ENCODE measurements around the gene PML.
A peak's percentile ranks its signal among the peaks of the same experiment; 100 is the strongest.

PML gene

GRCh38 chr15:73985101-73985873 is 9.2 kb upstream of the PML start:
- no peak for DNase-seq

- DNase-seq = no peak
Measured at GRCh38 chr15:73986055-73986775, 8.3 kb upstream of the PML start.

GRCh38 chr15:73986776-73987056 is 7.8 kb upstream of the PML start:
- no peak for DNase-seq

DNA sequence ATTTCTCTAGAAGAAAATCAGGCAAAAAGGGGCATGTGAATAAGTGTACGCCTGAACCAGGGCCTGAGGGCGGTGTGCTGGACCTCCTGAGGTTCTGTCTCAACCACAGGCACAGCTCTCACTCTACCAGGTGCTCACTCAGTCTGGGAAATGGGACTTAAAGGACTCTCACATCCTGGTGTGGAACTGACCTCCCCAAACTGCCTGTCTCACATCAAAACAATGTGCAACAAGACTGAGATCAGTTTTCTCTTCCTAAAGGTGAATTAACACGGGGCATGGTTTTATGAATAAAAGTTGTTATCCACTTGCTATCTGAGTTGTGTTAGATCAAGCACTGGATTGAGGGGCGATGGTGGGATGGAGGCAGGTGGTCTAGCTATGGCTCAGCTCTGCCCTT is 7.3 kb upstream of the PML start:
- no peak for DNase-seq

- no peak for DNase-seq
Measured at GRCh38 chr15:73987681-73988444, 6.7 kb upstream of the PML start.

GRCh38 chr15:73988445-73988969 is 6.0 kb upstream of the PML start:
- DNase-seq = no peak

- DNase-seq = no peak
Measured at GRCh38 chr15:73989001-73989798, 5.3 kb upstream of the PML start.

DNA sequence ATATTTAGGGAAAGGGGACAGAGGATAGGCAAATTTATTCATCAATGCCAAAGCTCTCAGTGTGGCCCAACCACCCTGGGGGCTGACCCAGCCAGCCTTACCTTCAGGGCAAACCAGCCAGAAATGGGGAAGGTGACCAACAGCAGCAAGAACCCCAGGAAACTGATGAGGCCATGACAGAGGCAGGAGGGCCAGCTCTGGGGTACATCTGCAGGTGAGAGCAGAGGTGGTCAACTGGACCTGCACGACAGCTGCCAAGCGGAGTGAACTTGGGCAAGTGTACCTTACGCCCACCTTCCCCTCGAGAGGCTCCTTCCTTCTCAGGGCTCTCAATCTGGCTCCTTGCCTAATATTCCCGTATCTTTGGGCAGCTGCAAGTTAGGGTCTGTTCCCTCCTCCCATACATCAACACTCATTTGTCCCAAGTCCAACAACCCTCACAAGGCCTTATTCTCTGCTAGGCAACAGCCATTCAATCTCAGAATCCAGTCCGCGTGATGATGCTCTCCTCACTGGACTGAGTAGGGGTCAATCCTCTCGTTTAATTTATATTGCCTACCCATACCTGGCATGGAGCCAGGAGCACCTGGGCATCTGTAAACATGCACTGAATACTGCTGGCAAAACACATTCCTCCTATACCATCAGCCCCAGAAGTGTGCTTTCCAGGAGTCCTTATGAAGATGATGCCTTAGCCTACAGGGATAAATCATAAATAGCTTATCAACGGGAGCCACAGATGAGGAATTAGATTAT is 4.1 kb upstream of the PML start:
- no peak for DNase-seq

GRCh38 chr15:73991260-73991659 is 3.3 kb upstream of the PML start:
- no peak for DNase-seq

GRCh38 chr15:73991726-73992593 is 2.6 kb upstream of the PML start, which contains the start of gene STOML1:
TSS of gene STOML1 (minus strand) at chr15:73992295. CDS start at chr15:73992223, 72 bp downstream.
- peak; percentile 82 for DNase-seq

- no peak for DNase-seq
Measured at GRCh38 chr15:73992594-73992898, 2.0 kb upstream of the PML start.

GRCh38 chr15:73993211-73993994 is 1.1 kb upstream of the PML start:
- DNase-seq = no peak

DNA sequence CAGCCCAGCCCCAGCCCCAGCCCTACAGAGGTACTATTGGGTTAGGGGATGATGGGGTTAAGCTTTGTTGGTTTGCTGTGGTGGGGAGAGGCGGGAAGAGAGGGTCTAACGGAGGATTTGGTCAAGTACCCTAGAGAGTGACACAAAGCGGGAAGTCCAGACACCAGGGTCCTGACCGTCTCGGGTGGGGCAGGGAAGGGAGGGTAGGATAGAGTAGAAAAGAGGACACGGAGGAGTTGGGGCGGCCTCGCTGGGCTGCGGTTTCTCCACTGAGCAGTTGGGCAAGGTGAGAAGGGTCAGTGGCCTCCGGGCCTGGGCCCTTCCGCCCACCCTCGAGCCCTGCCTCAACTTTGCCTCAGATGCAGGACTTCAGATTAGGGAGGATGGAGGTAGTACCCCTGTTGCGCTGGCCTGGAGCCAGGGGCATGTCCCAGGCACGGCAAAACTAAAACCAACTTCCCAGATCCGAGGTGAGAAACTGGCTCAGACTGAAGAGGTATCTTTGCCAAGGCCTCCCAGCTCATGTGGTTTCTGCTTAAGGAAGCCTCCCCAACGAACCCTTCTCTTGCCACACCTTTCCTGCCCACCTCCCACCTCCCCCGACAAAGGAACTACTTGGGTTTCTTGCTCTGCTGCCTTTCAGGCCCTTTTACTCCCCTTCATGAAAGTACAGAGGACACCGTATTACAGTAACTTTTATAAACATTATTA is 551 bp downstream of the PML start:
- DNase-seq = no peak

DNA sequence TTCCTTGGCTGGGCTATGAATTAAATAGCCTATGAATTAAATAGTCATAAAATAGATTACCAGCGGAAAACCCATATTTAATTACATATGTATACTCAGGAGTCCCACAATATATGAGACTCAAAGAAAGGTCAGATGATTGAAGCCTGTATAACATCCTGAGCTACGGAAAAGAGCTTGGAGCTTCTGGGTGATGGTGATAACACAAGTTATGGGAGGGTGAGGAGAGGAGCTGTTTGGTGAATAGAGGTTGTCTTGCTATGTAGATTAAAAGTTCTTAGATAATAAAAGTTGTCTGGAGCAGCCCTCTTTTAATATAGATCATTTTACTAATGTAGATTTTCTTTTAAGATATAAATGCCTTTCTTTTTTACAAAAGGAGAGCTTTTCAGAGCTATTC is 1.8 kb downstream of the PML start:
- DNase-seq = no peak

DNA sequence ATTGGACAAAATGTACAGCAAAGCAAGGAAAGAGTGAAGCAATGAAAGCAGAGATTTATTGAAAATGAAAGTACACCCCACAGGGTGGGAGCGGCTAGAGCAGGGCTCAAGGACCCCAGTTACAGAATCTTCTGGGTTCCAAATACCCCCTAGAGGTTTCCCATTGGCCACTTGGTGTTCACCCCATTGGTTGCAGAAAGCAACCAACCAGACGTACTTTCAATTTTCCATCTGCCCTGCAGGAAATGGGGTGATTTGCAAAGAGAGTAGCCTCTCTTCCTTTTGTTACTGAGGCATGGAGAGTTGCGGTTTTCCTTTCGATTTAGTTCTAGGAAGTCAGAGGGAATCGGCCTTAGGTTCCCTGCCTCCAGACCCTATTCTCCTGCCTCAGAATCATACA is 2.4 kb downstream of the PML start:
- DNase-seq = no peak

GRCh38 chr15:73997986-73998385 is 3.5 kb downstream of the PML start:
- no peak for DNase-seq

GRCh38 chr15:74006774-74007639 is 12.5 kb downstream of the PML start:
- DNase-seq = no peak

DNA sequence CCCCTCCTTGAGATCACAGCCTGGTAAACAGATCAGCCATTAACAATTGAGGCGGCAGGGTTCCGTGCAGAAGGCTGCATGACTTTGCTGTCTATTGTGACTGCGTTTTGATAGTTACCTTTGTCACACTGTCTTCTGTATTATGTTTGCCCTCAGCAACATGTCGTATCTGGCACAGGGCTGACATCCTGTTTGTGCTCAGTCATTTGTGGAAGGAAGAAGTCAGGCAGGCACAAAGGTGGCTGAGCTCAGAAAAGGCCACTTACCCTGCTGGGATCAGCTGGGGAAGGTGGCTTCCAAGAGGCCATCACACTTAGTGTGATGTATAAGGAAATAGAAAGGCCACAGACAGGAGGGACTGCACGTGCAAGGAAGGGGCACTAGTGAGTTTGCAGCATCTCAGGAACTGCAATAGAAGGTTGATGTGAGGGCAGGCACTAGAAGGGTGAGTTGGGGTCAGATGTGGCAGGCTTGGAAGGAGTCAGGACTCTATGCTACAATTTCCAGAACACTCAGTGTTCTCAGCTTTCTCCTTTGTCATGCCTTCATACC is 13.4 kb downstream of the PML start:
- no peak for DNase-seq

Measured in NCI-H1105 treated with DMSO at 0.1 percent for 48 hours (cell line).